Loucy (cell line): ENCODE data around the gene RGPD8.
A peak's percentile ranks its signal among the peaks of the same experiment; 100 is the strongest.
"Not testable (repeated sequence)": the region's sequence is repeated elsewhere in the genome, so short reads cannot be mapped to it uniquely, and the experiment has no call there.

Source experiments
- H2AFZ ChIP-seq: fragments of 200-600 bp; sonication (generic); 2 replicates; pipeline ENCODE4 v1.6.0; 2016; ENCODE audit warnings: antibody characterized with exemption, mild to moderate bottlenecking, low read length, moderate library complexity
- H3F3A ChIP-seq: fragments of 200-600 bp; 2 replicates; pipeline ENCODE4 v1.6.0; 2016; ENCODE audit warnings: antibody characterized with exemption, low read depth, mild to moderate bottlenecking
- H3K27me3 ChIP-seq: fragments of 200-600 bp; sonication (generic); 2 replicates; pipeline ENCODE4 v1.6.1; 2014; ENCODE audit warnings: low read length, mild to moderate bottlenecking; ENCODE audit not compliant: insufficient read depth, poor library complexity, severe bottlenecking
- H3K36me3 ChIP-seq: fragments of 200-600 bp; sonication (generic); 2 replicates; pipeline ENCODE4 v1.6.1; 2016; ENCODE audit warnings: low read length; ENCODE audit not compliant: insufficient read depth
- H3K4me1 ChIP-seq: fragments of 200-600 bp; sonication (generic); 2 replicates; pipeline ENCODE4 v1.5.1; 2014; ENCODE audit warnings: low read length, mild to moderate bottlenecking; ENCODE audit not compliant: insufficient read depth, poor library complexity, severe bottlenecking
- H3K4me2 ChIP-seq: fragments of 200-600 bp; sonication (generic); 2 replicates; pipeline ENCODE4 v1.6.0; 2014; ENCODE audit warnings: antibody characterized with exemption, low read length, low read depth, mild to moderate bottlenecking; ENCODE audit not compliant: poor library complexity, severe bottlenecking
- H3K4me3 ChIP-seq: fragments of 200-600 bp; sonication (generic); 2 replicates; pipeline ENCODE4 v1.5.1; 2014; ENCODE audit warnings: low read length, mild to moderate bottlenecking, mixed read lengths; ENCODE audit not compliant: poor library complexity, severe bottlenecking
- H3K79me2 ChIP-seq: fragments of 200-600 bp; sonication (generic); 2 replicates; pipeline ENCODE4 v1.6.1; 2014; ENCODE audit warnings: low read length; ENCODE audit not compliant: insufficient read depth
- H3K9ac ChIP-seq: fragments of 200-600 bp; sonication (generic); 2 replicates; pipeline ENCODE4 v1.6.0; 2014; ENCODE audit warnings: mild to moderate bottlenecking, low read depth, low read length, moderate library complexity; ENCODE audit not compliant: poor library complexity, severe bottlenecking
- H3K9me2 ChIP-seq: fragments of 200-600 bp; sonication (generic); replicated peaks from 2 replicates; pipeline ENCODE4 v1.6.1; 2016; ENCODE audit warnings: low read depth, low read length, mixed read lengths
- H3K9me3 ChIP-seq: fragments of 200-600 bp; sonication (generic); 2 replicates; pipeline ENCODE4 v1.6.1; 2014; ENCODE audit warnings: mild to moderate bottlenecking, antibody characterized with exemption, low read length, low read depth; ENCODE audit not compliant: insufficient read depth
- H4K20me1 ChIP-seq: fragments of 200-600 bp; sonication (generic); 2 replicates; pipeline ENCODE4 v1.6.0; 2014; ENCODE audit warnings: antibody characterized with exemption, low read length, mild to moderate bottlenecking; ENCODE audit not compliant: insufficient read depth, poor library complexity, severe bottlenecking

RGPD8 gene

GRCh38 chr2:112416860-112417259 is 16.6 kb downstream of the RGPD8 start:
- H3K27me3 ChIP-seq, H3F3A ChIP-seq, H2AFZ ChIP-seq, H3K9me3 ChIP-seq, H3K79me2 ChIP-seq, H3K4me2 ChIP-seq, H3K36me3 ChIP-seq, H3K4me3 ChIP-seq, H4K20me1 ChIP-seq, H3K9ac ChIP-seq, H3K9me2 ChIP-seq, H3K4me1 ChIP-seq: not testable (repeated sequence)

GRCh38 chr2:112360055-112360454 is 73.4 kb downstream of the RGPD8 start:
- not testable (repeated sequence) for H3K4me3 ChIP-seq, H3F3A ChIP-seq, H3K79me2 ChIP-seq, H2AFZ ChIP-seq, H3K9me3 ChIP-seq, H3K4me1 ChIP-seq, H3K27me3 ChIP-seq, H3K4me2 ChIP-seq, H3K36me3 ChIP-seq, H3K9ac ChIP-seq, H3K9me2 ChIP-seq, H4K20me1 ChIP-seq

GRCh38 chr2:112354335-112354734 is 79.1 kb downstream of the RGPD8 start:
- not testable (repeated sequence) for H3K27me3 ChIP-seq, H3K9me2 ChIP-seq, H2AFZ ChIP-seq, H3K4me2 ChIP-seq, H3K9me3 ChIP-seq, H3K36me3 ChIP-seq, H3K4me1 ChIP-seq, H3K4me3 ChIP-seq, H4K20me1 ChIP-seq, H3K79me2 ChIP-seq, H3F3A ChIP-seq, H3K9ac ChIP-seq

GRCh38 chr2:112352809-112353603 is 80.4 kb downstream of the RGPD8 start:
- not testable (repeated sequence) for H2AFZ ChIP-seq, H3K79me2 ChIP-seq, H3K4me3 ChIP-seq

GRCh38 chr2:112352292-112352691 is 81.2 kb downstream of the RGPD8 start:
- not testable (repeated sequence) for H3K79me2 ChIP-seq, H3K9me2 ChIP-seq, H3K9me3 ChIP-seq, H3K27me3 ChIP-seq, H3K4me3 ChIP-seq, H3K4me2 ChIP-seq, H3F3A ChIP-seq, H3K9ac ChIP-seq, H3K36me3 ChIP-seq, H3K4me1 ChIP-seq, H4K20me1 ChIP-seq
- H2AFZ ChIP-seq = peak overlapping the region; percentile 64

More at GRCh38 chr2:112352809-112353603, 80.4 kb downstream of the RGPD8 start:
- H3K27me3 ChIP-seq, H3K4me1 ChIP-seq, H3K4me2 ChIP-seq, H3K9me2 ChIP-seq, H3F3A ChIP-seq, H3K36me3 ChIP-seq, H3K9me3 ChIP-seq, H3K9ac ChIP-seq, H4K20me1 ChIP-seq: not testable (repeated sequence)
